DND-41 (cell line): Measurements from ENCODE around the gene IGSF23.

Experiments used
- ATAC-seq: fragments of 200-7000 bp; cut with Tn5 transposase; 3 replicates; pipeline ENCODE4 v1.9.1; 2021; ENCODE audit warnings: low read depth; ENCODE audit not compliant: insufficient read depth
- DNase-seq: peaks from one replicate; pipeline ENCODE4 v3.0.0-alpha.2; 2020
- H2AFZ ChIP-seq: 2 replicates; pipeline ENCODE4 v1.6.0; 2012; ENCODE audit warnings: low read depth, low read length
- H3K27ac ChIP-seq: 2 replicates; pipeline ENCODE4 v1.5.1; 2012; ENCODE audit warnings: low read length, inconsistent platforms
- H3K27me3 ChIP-seq: fragments of 200-600 bp; sonication (generic); 2 replicates; pipeline ENCODE4 v1.6.0; 2012; ENCODE audit warnings: low read length, mild to moderate bottlenecking, inconsistent platforms; ENCODE audit not compliant: insufficient read depth, poor library complexity
- H3K36me3 ChIP-seq: 2 replicates; pipeline ENCODE4 v1.5.1; 2012; ENCODE audit warnings: low read length, inconsistent platforms; ENCODE audit not compliant: insufficient read depth
- H3K4me1 ChIP-seq: 2 replicates; pipeline ENCODE4 v1.5.1; 2012; ENCODE audit warnings: mild to moderate bottlenecking, low read length; ENCODE audit not compliant: insufficient read depth
- H3K4me2 ChIP-seq: 2 replicates; pipeline ENCODE4 v1.6.0; 2012; ENCODE audit warnings: mild to moderate bottlenecking, moderate library complexity, low read length, inconsistent platforms; ENCODE audit not compliant: insufficient read depth
- H3K4me3 ChIP-seq, 2 experiments: fragments of 200-600 bp in 1 of 2; shearing (Covaris generic) in 1 of 2; 2 replicates each; pipeline ENCODE4 v1.5.1; 2012 to 2016; ENCODE audit warnings: inconsistent platforms in 2 of 2, low read length in 2 of 2, mild to moderate bottlenecking in 2 of 2, low read depth in 1 of 2, moderate library complexity in 1 of 2
- H3K79me2 ChIP-seq: 2 replicates; pipeline ENCODE4 v1.6.0; 2012; ENCODE audit warnings: low read length, inconsistent platforms; ENCODE audit not compliant: insufficient read depth
- H3K9ac ChIP-seq: 2 replicates; pipeline ENCODE4 v1.6.0; 2012; ENCODE audit warnings: low read depth, mild to moderate bottlenecking, inconsistent platforms, low read length, moderate library complexity
- H3K9me3 ChIP-seq: 2 replicates; pipeline ENCODE4 v1.5.1; 2012; ENCODE audit warnings: low read length, moderate library complexity, mild to moderate bottlenecking, inconsistent platforms; ENCODE audit not compliant: insufficient read depth, severe bottlenecking
- H4K20me1 ChIP-seq: 2 replicates; pipeline ENCODE4 v1.6.0; 2012; ENCODE audit warnings: low read length; ENCODE audit not compliant: insufficient read depth
- EZH2 ChIP-seq: IDR thresholded peaks from 3 replicates; pipeline ENCODE4 v1.6.1; 2012; ENCODE audit warnings: borderline replicate concordance, low read depth, mild to moderate bottlenecking, moderate library complexity, low read length, inconsistent platforms; ENCODE audit not compliant: severe bottlenecking
- TF ChIP-seq, protein P1 (sequence below): IDR thresholded peaks from 2 replicates; pipeline ENCODE4 v1.5.1; 2012; ENCODE audit warnings: borderline replicate concordance, low read length, moderate library complexity, mild to moderate bottlenecking; ENCODE audit not compliant: poor library complexity, severe bottlenecking; ENCODE audit errors: extremely low read depth

The IGSF23 gene

DNA sequence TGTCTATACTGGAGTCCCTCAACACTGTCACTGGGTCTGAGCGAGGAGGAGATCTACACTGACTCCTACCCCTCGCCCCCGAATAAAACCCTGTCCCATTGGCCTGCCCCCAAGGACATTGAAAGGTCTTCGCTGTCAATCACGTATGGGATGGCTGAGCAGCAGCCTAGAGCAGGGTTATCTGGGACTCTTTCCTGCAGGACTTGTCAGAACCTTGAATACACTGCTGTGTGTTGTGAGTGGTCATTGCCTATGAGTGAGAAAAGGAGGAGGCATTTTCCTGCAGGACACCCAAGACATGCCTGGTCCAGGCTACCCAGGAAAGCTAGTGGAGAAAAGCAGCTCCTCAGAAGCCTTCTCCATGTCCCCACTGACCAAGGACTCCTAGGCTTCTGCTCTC is 40.0 kb downstream of the IGSF23 start:
- Histone ChIP-seq H3K4me3 (no peak overlapping the region), H3K9me3 (no peaks in the 10 kb centered on the region), H3K4me1 (no peaks in the 10 kb centered on the region), H3K36me3 (no peaks in the 10 kb centered on the region), H4K20me1 (no peaks in the 10 kb centered on the region), H3K79me2 (no peaks in the 10 kb centered on the region), H3K27me3 (no peaks in the 10 kb centered on the region), H3K4me2 (no peak overlapping the region), H3K27ac (no peak overlapping the region), H3K9ac (no peak overlapping the region), H2AFZ (no peak overlapping the region)
- ATAC-seq (no peak), DNase-seq (no peak)
- TF ChIP-seq, protein P1, sequence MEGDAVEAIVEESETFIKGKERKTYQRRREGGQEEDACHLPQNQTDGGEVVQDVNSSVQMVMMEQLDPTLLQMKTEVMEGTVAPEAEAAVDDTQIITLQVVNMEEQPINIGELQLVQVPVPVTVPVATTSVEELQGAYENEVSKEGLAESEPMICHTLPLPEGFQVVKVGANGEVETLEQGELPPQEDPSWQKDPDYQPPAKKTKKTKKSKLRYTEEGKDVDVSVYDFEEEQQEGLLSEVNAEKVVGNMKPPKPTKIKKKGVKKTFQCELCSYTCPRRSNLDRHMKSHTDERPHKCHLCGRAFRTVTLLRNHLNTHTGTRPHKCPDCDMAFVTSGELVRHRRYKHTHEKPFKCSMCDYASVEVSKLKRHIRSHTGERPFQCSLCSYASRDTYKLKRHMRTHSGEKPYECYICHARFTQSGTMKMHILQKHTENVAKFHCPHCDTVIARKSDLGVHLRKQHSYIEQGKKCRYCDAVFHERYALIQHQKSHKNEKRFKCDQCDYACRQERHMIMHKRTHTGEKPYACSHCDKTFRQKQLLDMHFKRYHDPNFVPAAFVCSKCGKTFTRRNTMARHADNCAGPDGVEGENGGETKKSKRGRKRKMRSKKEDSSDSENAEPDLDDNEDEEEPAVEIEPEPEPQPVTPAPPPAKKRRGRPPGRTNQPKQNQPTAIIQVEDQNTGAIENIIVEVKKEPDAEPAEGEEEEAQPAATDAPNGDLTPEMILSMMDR, result no peak
- no peak for TF ChIP-seq EZH2

DNA sequence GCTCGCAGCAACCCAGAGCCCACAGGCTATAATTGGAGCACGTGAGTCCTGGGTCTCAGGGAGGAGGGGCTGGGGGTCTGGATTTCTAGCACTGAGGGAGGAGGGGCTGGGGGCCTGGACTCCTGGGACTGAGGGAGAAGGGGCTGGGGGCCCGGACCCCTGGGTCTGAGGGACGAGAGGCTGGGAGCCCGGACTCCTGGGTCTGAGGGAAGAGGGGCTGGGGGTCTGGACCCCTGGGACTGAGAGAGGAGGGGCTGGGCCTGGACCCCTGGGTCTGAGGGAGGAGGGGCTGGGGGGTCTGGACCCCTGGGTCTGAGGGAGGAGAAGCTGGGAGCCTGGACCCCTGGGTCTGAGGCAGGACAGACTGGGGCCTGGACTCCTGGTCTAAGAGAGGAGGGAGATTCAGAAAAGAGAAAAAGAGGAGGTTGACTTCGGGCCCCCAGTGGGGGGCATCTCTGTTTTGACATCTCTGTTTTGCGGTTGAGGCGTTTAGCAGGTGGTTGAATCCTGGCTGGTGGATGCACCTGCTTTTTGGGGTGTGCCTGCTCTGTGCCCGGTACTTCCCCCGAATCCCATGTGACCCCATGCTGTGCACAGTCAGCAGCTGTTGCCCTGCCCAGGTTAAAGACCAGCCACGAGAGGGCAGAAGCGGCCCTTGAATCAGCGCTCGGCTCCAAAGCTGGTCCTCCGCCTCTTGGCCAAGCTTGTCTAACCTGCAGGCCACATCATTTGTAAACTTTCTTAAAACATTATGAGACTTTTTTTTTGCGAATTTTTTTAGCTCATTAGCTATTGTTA is 40.8 kb downstream of the IGSF23 start:
- no peaks in the 10 kb centered on the region for H3K36me3 ChIP-seq
- no peaks in the 10 kb centered on the region for H3K79me2 ChIP-seq

DNA sequence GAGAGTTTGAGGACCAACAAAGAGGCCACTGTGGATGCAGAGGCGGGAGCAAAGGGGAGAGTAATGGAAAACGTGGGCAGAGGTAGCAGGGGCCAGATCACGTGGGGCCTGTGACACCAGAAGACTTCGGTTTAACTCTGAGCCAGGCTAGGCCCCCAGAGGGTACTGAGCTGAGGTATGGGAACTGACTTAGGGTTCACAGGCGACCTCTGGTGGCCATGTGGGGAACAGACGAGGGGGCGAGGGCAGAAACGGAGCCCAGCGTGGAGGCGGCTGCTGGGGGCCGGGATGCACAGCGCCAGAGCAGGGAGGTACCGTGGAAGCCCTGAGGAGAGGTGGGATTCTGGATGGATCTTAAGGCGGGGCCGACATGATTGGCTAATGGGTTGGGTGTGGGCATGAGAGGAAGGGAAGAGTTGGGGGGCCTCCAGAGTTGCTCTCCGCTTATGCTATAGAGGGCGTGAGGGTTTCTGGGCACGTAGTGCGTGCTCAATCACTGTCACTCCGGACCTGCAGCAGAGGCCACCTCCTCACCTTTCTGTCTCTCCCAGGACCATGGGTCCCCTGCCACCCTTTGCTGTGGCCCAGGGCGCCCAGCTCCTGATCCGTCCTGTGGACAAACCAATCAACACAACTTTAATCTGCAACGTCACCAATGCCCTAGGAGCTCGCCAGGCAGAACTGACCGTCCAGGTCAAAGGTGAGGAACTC is 44.0 kb downstream of the IGSF23 start:
- Histone ChIP-seq H3K4me1 (no peaks in the 10 kb centered on the region), H3K27me3 (no peaks in the 10 kb centered on the region), H3K79me2 (no peaks in the 10 kb centered on the region), H3K4me2 (no peak overlapping the region), H3K4me3 (no peak overlapping the region), H3K27ac (no peak overlapping the region), H3K9ac (no peak overlapping the region), H4K20me1 (no peaks in the 10 kb centered on the region), H2AFZ (no peak overlapping the region), H3K36me3 (no peaks in the 10 kb centered on the region), H3K9me3 (no peaks in the 10 kb centered on the region)
- ATAC-seq, result peak; percentile 85
- DNase-seq, result peak; percentile 69
- no peak for TF ChIP-seq EZH2
- TF ChIP-seq, protein P1, result peak; percentile 91

More for the DNA sequence above, 40.8 kb downstream of the IGSF23 start:
- Histone ChIP-seq H3K4me3 (no peak overlapping the region), H3K9ac (no peak overlapping the region), H3K4me2 (no peak overlapping the region), H2AFZ (no peak overlapping the region), H4K20me1 (no peaks in the 10 kb centered on the region), H3K27me3 (no peaks in the 10 kb centered on the region), H3K4me1 (no peaks in the 10 kb centered on the region), H3K27ac (no peak overlapping the region), H3K9me3 (no peaks in the 10 kb centered on the region)
- DNase-seq (peak; percentile 65), ATAC-seq (peak; percentile 77)
- TF ChIP-seq EZH2, result no peak
- TF ChIP-seq, protein P1, result peak; percentile 74
